H1 (cell line): Measurements from ENCODE around the gene EDC3.

ENCODE experiments used
- EP300 ChIP-seq, 2 experiments: IDR thresholded peaks; 1 replicate in 1 of 2; 2 replicates in 1 of 2; pipeline ENCODE4 v1.6.1; 2011 to 2012; ENCODE audit warnings: low read depth in 2 of 2, low read length in 2 of 2, mild to moderate bottlenecking in 2 of 2, borderline replicate concordance in 1 of 2, inconsistent platforms in 1 of 2, moderate library complexity in 1 of 2
- PHF8 ChIP-seq: fragments of 200-600 bp; sonication (generic); conservative IDR thresholded peaks from 2 replicates; pipeline ENCODE4 v1.7.1; 2012; ENCODE audit warnings: low read depth, mild to moderate bottlenecking, inconsistent platforms, low read length, moderate library complexity
- POLR2AphosphoS5 ChIP-seq: IDR thresholded peaks from 2 replicates; pipeline ENCODE4 v1.6.1; 2011; ENCODE audit warnings: low read depth, low read length
- SIN3A ChIP-seq, 2 experiments: IDR thresholded peaks in 1 of 2; conservative IDR thresholded peaks in 1 of 2; 2 replicates each; pipeline ENCODE4 v1.6.1; 2011 to 2012; ENCODE audit warnings: low read length in 2 of 2, improper control_type of control experiment in 1 of 2, low read depth in 1 of 2, mild to moderate bottlenecking in 1 of 2
- SIRT6 ChIP-seq: IDR thresholded peaks from one replicate; pipeline ENCODE4 v1.7.1; 2012; ENCODE audit warnings: low read length, inconsistent platforms
- SP1 ChIP-seq: IDR thresholded peaks from 2 replicates; pipeline ENCODE4 v1.6.1; 2011; ENCODE audit warnings: low read depth, low read length
- TBP ChIP-seq: IDR thresholded peaks from 2 replicates; pipeline ENCODE4 v1.6.1; 2011; ENCODE audit warnings: low read depth, low read length, improper control_type of control experiment
- TCF12 ChIP-seq: IDR thresholded peaks from 2 replicates; pipeline ENCODE4 v1.6.1; 2011; ENCODE audit warnings: low read depth, mild to moderate bottlenecking, low read length
- ZNF274 ChIP-seq: IDR thresholded peaks from 2 replicates; pipeline ENCODE4 v1.7.0; 2012; ENCODE audit warnings: low read length, borderline replicate concordance; ENCODE audit errors: extremely low read depth
- TF ChIP-seq, protein P1 (sequence below), 3 experiments: IDR thresholded peaks; 1 replicate in 2 of 3; 2 replicates in 1 of 3; pipeline versions ENCODE4 v1.5.1 to v1.6.1; 2011; ENCODE audit warnings: low read length in 3 of 3, mild to moderate bottlenecking in 3 of 3, inconsistent platforms in 2 of 3, low read depth in 1 of 3, moderate library complexity in 1 of 3; ENCODE audit not compliant: insufficient read depth in 1 of 3; ENCODE audit errors: control extremely low read depth in 1 of 3
- TF ChIP-seq, protein P2 (sequence below): IDR thresholded peaks from 2 replicates; pipeline ENCODE4 v1.6.1; 2012; ENCODE audit warnings: low read length, inconsistent platforms
- TF ChIP-seq, protein P3 (sequence below): IDR thresholded peaks from 2 replicates; pipeline ENCODE4 v1.6.1; 2012; ENCODE audit warnings: inconsistent platforms

DNA sequence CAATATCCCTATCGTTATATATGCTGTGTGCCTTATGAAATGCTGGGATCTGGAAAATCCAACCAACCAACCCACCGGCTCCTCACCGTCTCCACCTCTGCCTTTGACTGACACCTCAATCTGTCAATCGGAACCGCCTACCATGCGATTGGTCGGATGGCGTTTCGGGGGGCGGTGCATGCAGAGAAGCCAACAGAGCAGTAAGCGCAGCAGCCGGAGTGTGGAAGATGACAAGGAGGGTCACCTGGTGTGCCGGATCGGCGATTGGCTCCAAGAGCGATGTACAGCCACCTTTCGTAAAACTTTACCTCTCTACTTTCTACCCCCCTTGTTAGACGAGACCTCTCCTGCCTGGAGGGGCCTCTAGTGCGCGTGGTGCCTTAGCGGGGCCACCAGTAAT lies 73.9 kb downstream of the EDC3 start:
- TF ChIP-seq, protein P1, sequence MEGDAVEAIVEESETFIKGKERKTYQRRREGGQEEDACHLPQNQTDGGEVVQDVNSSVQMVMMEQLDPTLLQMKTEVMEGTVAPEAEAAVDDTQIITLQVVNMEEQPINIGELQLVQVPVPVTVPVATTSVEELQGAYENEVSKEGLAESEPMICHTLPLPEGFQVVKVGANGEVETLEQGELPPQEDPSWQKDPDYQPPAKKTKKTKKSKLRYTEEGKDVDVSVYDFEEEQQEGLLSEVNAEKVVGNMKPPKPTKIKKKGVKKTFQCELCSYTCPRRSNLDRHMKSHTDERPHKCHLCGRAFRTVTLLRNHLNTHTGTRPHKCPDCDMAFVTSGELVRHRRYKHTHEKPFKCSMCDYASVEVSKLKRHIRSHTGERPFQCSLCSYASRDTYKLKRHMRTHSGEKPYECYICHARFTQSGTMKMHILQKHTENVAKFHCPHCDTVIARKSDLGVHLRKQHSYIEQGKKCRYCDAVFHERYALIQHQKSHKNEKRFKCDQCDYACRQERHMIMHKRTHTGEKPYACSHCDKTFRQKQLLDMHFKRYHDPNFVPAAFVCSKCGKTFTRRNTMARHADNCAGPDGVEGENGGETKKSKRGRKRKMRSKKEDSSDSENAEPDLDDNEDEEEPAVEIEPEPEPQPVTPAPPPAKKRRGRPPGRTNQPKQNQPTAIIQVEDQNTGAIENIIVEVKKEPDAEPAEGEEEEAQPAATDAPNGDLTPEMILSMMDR (IDR thresholded peaks at IDR 0.05; ENCODE audit: control extremely low read depth in 1 of 3, insufficient read depth in 1 of 3, low read depth in 1 of 3, low read length in 3 of 3): no peak
- TF ChIP-seq TCF12: no peak
- no peak for TF ChIP-seq TBP
- TF ChIP-seq POLR2AphosphoS5: no peak
- TF ChIP-seq PHF8: no peak
- TF ChIP-seq ZNF274: no peak
- TF ChIP-seq SIN3A (conservative IDR thresholded peaks at IDR 0.05 in 1 of 2, IDR thresholded peaks at IDR 0.05 in 1 of 2; ENCODE audit: low read depth in 1 of 2, low read length in 2 of 2): no peak
- TF ChIP-seq SP1: peak; percentile 82; the same call in 1 of the 2 replicates
- TF ChIP-seq EP300 (IDR thresholded peaks at IDR 0.05; ENCODE audit: borderline replicate concordance in 1 of 2, low read depth in 2 of 2, low read length in 2 of 2): no peak
- TF ChIP-seq, protein P2, sequence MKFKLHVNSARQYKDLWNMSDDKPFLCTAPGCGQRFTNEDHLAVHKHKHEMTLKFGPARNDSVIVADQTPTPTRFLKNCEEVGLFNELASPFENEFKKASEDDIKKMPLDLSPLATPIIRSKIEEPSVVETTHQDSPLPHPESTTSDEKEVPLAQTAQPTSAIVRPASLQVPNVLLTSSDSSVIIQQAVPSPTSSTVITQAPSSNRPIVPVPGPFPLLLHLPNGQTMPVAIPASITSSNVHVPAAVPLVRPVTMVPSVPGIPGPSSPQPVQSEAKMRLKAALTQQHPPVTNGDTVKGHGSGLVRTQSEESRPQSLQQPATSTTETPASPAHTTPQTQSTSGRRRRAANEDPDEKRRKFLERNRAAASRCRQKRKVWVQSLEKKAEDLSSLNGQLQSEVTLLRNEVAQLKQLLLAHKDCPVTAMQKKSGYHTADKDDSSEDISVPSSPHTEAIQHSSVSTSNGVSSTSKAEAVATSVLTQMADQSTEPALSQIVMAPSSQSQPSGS: no peak
- no peak for TF ChIP-seq SIRT6
- TF ChIP-seq, protein P3, sequence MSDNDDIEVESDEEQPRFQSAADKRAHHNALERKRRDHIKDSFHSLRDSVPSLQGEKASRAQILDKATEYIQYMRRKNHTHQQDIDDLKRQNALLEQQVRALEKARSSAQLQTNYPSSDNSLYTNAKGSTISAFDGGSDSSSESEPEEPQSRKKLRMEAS: no peak
